ENCODE data around the gene WARS2. TPM values are rescaled to one million over a fixed set of nuclear protein-coding genes. Genes with fewer than 3 reads are reported as not detected.
A peak's percentile ranks its signal among the peaks of the same experiment; 100 is the strongest.
"Not testable (repeated sequence)": the region's sequence is repeated elsewhere in the genome, so short reads cannot be mapped to it uniquely, and the experiment has no call there.

Gene WARS2
- total RNA-seq (ENCODE audit: insufficient read depth, low replicate concordance) = 35.6 TPM

DNA sequence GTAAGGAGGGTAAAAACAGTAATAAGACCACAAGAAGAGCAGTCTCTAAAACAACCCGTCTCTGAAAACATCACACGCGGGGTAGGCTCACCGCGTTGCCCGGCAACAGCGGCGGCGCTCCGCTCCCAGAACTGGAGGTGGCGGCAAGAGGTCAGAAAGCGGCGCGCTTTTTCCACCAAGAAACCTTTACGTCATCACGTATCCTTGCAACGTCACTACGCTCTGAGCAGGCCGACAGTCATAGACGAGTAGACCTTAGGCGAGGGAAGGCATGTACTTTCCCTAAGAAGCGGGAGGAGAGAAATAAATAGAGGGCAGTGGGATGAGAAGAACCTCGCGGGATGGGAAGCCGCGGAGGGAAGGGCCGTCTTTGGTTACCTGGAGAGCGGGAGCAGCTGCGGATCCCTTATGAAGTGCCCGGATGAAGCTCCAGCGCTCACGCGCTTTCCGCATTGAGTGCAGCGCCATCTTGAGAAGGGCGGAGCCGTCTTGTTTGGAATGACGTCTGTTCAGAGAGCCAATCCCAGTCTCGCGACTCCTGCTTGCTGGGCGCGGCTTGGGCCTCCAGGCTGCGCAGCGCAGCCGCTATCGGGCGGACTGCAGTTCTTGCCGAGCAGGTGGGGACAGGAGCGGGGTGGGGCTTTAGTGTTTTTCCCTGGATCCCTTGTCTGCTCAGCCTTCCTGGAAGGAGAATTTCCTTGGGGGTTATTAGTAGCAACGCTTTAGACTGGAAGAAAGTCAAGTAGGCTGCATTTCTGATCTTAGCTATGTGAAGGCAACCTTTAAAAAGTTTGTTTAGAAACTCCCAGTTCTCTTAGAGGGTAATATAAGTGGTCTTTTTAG is at the start of gene WARS2:
Gene WARS2, minus strand, starts transcription at position 477 of the 843 bp plus-strand sequence. Its CDS starts 9 bp downstream, at position 468.
- DNase-seq (ENCODE audit: low spot score) = peak; percentile 99

DNA sequence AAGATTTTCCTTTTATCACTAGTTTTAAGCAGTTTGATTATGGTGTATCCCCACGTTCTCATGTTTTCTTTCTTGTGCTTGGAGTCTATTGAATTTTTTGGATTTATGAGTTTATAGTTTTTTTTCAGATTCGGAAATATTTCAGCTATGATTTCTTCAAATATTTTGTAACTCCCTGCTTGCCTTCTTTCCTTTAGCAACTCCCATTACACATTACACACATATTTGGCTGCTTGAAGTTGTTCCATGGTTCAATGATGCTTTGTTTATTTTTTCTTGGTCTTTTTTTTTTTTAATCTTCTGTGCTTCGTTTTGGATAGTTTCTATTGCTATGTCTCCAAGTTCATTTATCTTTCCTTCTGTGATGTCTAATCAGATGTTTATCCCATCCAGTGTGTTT is 48.5 kb upstream of the WARS2 start:
- DNase-seq (ENCODE audit: low spot score) = no peak

DNA sequence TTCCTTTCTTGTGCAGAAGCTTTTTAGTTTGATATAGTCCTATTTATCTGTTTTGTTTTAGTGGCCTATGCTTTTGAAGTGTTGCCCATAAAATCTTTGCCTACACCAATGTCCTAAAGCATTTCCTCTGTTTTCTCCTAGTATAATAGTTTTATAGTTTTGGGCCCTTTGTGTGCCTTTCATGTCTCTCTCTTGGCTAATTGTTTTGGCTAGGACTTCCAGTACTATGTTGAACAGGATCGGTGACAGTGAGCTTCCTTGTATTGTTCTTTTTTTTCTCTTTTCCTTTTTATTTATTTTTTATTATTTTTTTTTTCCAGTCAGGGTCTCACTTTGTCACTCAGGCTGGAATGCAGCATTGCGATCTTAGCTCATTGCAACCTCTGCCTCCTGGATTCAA is 47.0 kb upstream of the WARS2 start:
- no peak for DNase-seq (ENCODE audit: low spot score)

DNA sequence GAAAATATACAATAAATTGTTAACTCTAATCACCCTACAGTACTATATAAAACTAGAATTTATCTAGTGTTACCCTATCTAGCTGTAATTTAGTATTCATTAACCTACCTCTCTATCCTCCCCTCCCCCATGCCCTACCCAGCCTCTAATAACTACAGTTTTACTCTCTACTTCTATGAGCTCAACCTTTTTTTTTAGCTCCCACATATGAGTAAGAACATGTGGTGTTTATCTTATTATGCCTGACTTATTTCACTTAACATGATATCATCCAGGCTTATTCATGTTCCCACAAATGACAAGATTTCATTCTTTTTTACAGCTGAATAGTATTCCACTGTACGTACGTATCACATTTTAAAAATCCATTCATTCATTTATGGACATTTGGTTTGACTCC is 46.0 kb upstream of the WARS2 start:
- no peak for DNase-seq (ENCODE audit: low spot score)

DNA sequence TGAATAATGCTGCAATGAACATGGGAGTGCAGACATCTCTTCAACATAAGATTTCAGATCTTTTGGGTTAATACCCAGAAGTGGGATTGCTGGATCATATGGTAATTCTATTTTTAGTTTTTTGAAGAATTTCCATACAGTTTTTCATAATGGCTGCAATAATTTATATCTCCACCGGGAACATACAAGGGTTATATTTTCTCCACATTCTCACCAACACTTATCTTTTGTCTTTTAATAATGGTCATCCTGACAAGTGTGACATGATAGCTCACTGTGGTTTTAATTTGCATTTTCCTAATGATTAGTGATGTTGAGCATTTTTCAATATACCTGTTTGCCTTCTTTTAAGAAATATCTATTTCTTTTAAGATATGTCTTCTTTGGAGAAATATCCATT is 44.5 kb upstream of the WARS2 start:
- no peak for DNase-seq (ENCODE audit: low spot score)

DNA sequence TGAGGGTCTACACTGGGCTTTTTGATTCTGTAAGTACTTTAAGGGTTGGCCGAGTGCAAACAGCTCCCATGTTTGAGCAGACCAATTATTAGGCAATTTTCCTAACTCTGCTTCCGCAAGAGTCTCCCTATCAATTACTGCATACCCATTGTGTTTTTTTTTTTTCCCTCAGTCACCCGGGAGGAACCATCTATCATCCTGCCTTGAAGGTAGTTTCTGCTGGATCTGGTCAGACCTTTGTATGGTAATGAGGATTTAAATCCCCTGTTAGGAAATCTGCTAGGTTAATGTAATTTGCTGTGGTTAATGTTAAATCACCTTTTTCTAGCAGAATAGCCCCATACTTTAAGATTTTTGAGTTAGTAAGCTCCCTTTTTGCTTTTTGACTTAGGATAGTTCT is 40.8 kb upstream of the WARS2 start:
- DNase-seq (ENCODE audit: low spot score) = no peak

DNA sequence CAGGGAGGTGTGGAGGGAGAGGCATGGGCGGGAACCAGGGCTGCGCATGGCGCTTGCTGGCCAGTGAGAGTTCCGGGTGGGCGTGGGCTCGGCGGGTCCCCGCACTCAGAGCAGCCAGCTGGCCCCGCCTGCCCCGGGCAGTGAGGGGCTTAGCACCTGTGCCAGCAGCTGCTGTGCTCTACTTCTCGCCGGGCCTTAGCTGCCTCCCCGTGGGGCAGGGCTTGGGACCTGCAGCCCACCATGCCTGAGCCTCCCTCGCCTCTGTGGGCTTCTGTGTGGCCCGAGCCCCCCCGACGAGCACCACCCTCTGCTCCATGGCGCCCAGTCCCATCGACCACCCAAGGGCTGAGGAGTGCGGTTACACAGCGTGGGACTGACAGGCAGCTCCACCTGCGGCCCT is 38.6 kb upstream of the WARS2 start:
- no peak for DNase-seq (ENCODE audit: low spot score)

DNA sequence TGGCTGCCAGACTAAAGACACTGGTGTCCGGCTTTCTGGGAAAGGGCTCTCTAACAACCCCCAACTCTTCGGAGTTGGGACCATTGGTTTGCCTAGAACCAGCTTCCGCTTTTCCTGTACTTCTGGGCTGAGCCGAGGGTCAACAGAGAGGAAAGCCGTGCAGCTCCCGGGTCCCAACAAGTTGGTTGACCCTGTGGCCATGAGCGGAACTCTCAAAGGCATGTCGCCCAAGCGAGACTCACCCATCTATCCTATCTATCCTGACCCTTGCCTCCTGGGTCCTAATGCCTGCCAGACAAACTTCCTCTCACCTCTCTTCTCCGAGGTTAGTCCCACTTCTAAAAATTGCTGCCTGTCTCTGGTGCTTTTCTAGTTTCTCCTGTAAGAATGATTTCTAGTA is 32.5 kb upstream of the WARS2 start:
- not testable (repeated sequence) for DNase-seq (ENCODE audit: low spot score)

DNA sequence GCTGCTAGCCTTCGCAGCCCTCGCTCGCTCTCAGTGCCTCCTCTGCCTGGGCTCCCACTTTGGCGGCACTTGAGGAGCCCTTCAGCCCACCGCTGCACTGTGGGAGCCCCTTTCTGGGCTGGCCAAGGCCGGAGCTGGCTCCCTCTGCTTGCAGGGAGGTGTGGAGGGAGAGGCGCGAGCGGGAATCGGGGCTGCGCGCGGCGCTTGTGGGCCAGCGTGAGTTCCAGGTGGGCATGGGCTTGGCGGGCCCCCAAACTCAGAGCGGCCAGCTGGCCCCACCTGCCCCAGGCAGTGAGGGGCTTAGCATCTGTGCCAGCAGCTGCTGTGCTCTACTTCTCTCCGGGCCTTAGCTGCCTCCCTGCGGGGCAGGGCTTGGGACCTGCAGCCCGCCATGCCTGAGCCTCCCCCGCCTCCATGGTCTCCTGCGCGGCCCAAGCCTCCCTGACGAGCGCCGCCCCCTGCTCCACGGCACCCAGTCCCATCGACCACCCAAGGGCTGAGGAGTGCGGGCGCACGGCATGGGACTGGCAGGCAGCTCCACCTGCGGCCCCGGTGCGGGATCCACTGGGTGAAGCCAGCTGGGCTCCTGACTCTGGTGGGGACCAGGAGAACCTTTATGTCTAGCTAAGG is 31.0 kb upstream of the WARS2 start:
- not testable (repeated sequence) for DNase-seq (ENCODE audit: low spot score)

DNA sequence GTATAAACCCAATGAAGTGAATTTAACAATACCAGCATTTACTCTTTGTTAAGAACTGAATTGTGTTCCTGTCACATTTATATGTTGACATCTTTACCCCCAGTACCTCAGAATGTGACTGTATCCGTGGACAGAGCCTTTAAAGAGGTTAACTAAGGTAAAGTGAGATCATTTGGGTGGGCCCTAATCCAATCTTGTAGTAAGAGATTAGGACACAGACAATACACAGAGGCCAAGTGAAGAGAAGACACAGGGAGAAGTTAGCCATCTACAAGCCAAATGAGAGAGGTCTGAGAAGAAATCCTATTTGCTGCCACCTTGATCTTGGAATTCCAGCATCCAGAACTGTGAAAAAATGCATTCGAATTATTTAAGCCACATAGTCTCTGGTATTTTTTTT is 22.9 kb upstream of the WARS2 start:
- DNase-seq (ENCODE audit: low spot score) = no peak

DNA sequence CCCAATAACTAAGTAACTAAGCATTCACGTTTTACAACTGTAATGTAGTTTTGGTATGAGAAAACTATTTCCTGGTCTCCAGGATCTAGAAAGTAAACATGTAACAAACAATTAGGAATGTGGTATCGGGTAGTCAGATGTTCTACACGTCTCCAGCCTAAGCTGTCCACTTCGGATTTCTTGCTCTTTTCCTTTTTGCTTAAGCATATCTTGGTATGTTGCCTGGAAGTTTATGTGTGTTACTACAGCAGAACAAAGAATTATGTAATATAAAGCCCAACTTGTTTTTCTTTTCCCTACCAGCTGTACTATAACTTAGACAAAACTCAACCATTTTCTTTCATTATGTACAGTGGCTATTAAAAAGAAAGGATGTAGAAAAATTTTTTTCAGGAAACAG is 20.4 kb upstream of the WARS2 start:
- DNase-seq (ENCODE audit: low spot score) = peak; percentile 69

DNA sequence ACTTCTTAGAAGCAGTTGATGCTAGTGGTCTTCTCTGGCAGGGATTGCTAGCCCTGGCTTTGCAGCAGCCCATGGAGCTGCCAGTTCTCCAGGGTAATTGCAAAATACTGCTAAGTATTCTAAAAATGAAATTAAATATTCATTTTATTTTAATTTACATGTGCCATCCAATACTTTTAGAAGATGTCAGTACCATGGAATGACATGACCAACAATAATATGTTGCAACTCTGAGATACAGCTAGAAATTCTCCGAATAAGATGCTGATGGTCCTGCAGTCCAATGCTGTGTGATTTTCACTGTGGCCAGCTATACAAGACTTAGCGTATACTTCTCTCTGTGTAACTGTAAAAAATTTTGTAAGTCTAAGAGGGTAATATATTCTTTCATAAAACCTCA is 20.0 kb upstream of the WARS2 start:
- DNase-seq (ENCODE audit: low spot score) = peak; percentile 3

DNA sequence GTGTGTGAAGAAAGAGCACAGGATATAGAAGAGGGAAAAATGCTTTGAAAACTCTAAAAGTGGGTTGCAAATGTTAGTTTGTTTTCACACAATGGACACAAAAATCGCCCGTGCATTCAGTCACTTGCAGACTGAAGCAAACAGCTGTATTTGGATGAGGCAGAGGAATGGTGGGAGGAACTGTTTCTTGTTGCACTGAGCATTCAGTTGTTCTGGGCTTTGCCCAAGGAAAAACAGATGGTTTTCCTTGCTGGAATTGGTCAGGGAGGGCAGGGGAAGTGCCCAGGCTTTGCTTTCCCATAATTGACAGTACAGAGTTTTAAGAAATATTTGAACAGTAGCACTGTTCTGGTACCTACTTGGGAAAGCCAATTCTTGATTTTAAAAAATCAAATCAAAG is 19.5 kb upstream of the WARS2 start:
- DNase-seq (ENCODE audit: low spot score) = no peak

DNA sequence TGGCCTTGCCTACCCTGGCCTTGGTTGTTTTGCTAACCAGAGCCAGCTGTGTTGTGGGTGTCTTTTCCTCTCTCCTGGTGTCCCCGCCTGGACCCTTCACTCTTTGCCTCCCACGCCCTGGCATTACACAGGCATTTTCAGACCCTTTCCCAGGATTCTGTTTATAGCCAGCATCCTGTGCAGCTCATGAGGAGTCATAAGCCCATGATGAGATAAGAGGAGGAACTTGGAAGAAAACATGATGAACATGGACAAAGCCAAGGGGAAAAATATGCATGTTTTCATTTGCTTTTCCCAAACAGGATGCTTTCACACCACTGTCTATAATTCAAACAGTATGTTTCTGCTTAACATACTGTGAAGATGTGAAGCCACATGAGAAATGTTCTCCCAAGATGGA is 18.7 kb upstream of the WARS2 start:
- no peak for DNase-seq (ENCODE audit: low spot score)

DNA sequence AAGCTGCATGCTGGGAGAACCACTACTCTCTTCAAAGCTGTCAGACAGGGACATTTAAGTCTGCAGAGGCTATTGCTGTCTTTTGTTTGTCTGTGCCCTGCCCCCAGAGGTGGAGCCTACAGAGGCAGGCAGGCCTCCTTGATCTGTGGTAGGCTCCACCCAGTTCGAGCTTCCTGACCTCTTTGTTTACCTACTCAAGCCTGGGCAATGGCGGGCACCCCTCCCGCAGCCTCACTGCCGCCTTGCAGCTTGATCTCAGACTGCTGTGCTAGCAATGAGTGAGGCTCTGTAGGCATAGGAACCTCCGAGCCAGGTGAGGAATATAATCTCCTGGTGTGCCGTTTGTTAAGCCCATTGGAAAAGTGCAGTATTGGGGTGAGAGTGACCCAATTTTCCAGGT is 16.3 kb upstream of the WARS2 start:
- not testable (repeated sequence) for DNase-seq (ENCODE audit: low spot score)

DNA sequence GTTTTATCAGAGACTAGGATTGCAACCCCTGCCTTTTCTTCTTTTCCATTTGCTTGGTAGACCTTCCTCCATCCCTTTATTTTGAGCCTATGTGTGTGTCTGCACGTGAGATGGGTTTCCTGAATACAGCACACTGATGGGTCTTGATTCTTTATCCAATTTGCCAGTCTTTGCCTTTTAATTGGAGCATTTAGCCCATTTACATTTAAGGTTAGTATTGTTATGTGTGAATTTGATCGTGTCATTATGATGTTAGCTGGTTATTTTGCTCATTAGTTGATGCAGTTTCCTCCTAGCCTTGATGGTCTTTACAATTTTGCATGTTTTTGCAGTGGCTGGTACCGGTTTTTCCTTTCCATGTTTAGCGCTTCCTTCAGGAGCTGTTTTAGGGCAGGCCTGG is 14.6 kb upstream of the WARS2 start:
- DNase-seq (ENCODE audit: low spot score) = not testable (repeated sequence)

DNA sequence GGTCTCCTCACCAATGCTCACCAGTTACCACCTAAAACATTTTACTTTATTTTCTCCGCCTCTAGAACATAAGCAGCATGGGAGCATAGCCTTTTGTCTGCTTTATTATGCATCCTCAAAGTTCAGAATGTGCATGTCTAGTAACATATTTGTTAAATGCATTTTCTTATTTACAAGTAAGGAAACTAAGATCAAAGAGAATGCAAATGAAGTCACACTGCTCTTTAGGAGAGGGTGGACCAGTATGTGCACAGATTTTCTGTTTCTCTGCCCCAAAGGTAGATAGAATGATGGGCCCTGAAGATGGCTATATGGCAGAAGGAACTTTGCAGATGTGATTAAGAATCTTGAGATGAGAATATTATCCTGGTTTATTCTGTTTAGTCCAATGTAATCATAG is 9.7 kb upstream of the WARS2 start:
- no peak for DNase-seq (ENCODE audit: low spot score)

DNA sequence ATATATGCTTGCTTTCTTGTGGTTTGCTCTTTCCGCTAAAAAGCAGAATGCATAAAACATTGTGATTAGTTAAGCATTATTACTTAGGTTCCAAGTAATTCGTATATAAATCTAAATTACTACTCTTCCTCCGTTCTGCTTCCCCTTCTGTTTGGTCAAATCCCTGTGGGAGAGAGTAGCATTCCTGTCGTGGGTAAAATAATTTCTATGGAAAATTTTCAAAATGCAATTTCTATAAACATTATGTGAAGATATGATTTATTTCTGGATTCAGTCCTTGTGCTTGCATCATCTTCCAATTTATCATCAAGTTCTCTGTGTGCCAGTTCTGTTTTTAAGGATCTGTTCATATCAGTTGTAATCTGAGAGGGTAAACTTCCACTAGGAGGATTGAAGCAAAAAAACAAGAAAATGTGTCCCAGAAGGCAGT is 7.2 kb upstream of the WARS2 start:
- no peak for DNase-seq (ENCODE audit: low spot score)

DNA sequence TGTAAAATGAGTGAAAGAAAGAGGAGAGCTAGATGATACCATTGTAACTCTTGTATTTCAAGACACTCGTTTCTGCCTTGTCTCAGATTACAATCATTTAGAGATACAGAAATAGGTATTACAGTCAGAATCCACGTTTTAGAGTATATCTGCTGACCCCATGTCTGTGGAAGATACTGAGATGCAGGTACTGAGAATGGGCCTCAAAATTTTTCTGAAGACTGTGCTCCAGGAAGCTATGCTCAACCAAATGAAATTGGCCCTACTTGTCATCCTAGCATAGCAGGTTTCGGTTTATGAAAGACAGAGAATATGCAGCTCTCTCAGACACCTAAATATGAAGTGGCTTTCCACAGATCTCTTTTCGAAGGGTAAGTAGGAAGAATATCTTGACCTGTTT is 6.0 kb upstream of the WARS2 start:
- DNase-seq (ENCODE audit: low spot score) = no peak

DNA sequence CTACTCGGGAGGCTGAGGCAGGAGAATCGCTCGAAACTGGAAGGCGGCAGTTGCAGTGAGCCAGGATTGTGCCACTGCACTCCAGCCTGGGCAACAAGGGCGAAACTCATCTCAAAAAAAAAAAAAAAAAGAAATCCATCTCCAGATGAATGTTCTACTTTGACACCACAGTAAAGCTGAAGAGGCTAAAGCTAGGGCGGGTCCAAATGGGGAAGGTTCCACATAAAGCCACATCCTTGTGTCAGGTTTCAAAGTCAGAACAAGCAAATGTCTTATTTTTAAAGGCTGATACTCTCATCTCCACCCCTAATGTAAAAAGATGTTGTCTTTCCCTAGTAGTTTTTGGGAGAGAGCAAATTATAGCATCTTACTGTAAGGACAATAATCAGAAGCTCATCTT is 4.4 kb upstream of the WARS2 start:
- no peak for DNase-seq (ENCODE audit: low spot score)

DNA sequence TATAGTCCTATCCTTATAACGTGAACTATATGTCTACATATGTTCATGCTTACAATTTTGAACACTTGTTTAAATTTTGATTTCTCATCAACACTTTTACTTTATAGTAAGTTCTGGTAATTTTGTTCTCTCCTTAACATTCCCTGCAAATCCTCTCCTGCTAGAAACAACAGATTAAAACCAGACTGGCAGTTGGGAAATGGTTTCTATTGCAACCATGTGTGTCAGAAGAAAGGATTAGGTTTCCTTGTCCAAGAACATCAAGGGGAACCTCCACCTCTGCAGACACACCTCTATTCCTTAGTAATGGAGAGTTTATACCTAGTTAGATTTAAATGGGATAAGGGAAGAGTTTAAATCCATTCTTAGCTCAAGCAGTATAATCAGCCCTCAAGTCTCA is 3.3 kb upstream of the WARS2 start:
- no peak for DNase-seq (ENCODE audit: low spot score)

DNA sequence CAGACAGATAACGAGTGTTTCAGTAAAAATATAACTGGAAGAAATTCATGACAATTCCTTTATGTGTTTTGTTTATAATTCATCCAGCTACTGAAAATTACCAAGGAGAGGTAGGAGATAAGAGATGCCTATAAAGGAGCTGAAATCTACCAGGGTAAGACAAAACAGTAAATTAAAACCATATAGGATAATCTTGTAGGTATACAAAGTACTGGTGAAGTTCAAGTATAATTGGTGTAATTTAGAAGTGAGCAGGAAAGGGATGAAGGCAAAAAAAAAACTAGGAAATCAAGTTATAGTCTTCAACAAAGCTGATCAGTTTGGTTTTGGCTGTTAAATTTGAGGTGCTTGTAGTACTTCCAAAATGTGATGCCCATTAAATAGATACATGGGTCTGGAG is 1.2 kb upstream of the WARS2 start:
- DNase-seq (ENCODE audit: low spot score) = no peak

DNA sequence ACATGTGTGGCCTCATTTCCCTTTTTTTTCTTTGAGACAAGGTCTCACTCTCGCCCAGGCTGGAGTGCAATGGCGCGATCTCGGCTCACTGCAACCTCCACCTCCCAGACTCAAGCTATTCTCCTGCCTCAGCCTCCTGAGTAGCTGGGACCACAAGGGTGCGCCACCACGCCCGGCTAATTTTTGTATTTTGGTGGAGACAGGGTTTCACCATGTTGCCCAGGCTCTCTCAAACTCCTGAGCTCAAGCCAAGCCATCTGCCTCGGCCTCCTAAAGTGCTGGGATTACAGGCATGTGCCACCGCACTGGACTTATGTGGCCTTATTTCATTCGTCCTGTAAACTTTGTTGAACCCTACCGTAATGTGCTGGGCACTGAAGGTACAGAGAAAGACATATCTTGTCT is 569 bp upstream of the WARS2 start:
- peak; percentile 6 for DNase-seq (ENCODE audit: low spot score)
